Thyroid gland (tissue), 4 donors: Measurements from ENCODE around the gene PRKCQ. TPM values are rescaled to one million over a fixed set of nuclear protein-coding genes. Genes with fewer than 3 reads are reported as not detected.

ENCODE experiments used
- DNase-seq, 2 donors: peaks; one replicate each; pipeline ENCODE4 v3.0.0-alpha.2; 2019
- H3K27ac ChIP-seq, 3 donors: fragments of 200-600 bp; sonication (generic); 1 replicate in 2 of 3; 2 replicates in 1 of 3; pipeline ENCODE4 v1.5.1; 2016 to 2019; ENCODE audit warnings: mild to moderate bottlenecking in 1 of 3, moderate library complexity in 1 of 3
- H3K27me3 ChIP-seq: fragments of 200-600 bp; sonication (generic); one replicate; pipeline ENCODE4 v1.5.1; 2019
- H3K36me3 ChIP-seq, 2 donors: fragments of 200-600 bp; sonication (generic); one replicate each; pipeline ENCODE4 v1.5.1; 2016 to 2019
- H3K4me1 ChIP-seq, 2 donors: fragments of 200-600 bp; sonication (generic); one replicate each; pipeline ENCODE4 v1.5.1; 2017 to 2019
- H3K4me3 ChIP-seq, 3 donors: fragments of 200-600 bp; sonication (generic); replicated peaks in 1 of 3; 1 replicate in 2 of 3; 2 replicates in 1 of 3; pipeline ENCODE4 v1.5.1; 2016; ENCODE audit warnings: mild to moderate bottlenecking in 1 of 3
- H3K9me3 ChIP-seq: fragments of 200-600 bp; sonication (generic); one replicate; pipeline ENCODE4 v1.5.1; 2017
- POLR2A ChIP-seq, 2 donors: fragments of 450-650 bp; IDR thresholded peaks; one replicate each; pipeline ENCODE4 v1.6.1; 2017; ENCODE audit warnings: antibody characterized with exemption in 2 of 2, mild to moderate bottlenecking in 2 of 2, moderate library complexity in 1 of 2
- WGBS, 2 donors: methylation state at CpG; one replicate each; pipeline ENCODE4 v1.1.5; 2017; 5-methylcytosine and 5-hydroxymethylcytosine counted together
- intact Hi-C: fragments of 100-400 bp; cut with DNase I; formaldehyde crosslinking; loops from one replicate; pipeline ENCODE4 v1.15.1; 2023
- total RNA-seq, 4 donors: library from RNA; depleted of rRNA; stranded (reverse); fragments of >200 nt; gene quantifications; one replicate each; pipeline ENCODE4 v1.2.3, GENCODE V29; 2016
- TF ChIP-seq, protein P1 (sequence below), 6 experiments: fragments of 200-600 bp in 3 of 6; fragments of 450-650 bp in 3 of 6; sonication (generic) in 3 of 6; IDR thresholded peaks; one replicate each; pipeline ENCODE4 v1.5.1; 2016 to 2019; ENCODE audit warnings: antibody characterized with exemption in 6 of 6, mild to moderate bottlenecking in 2 of 6, inconsistent platforms in 1 of 6, moderate library complexity in 1 of 6

The PRKCQ gene
- total RNA-seq, 4 donors from 2014 or later, result 24.2 to 45.7 (median 34.5) TPM

DNA sequence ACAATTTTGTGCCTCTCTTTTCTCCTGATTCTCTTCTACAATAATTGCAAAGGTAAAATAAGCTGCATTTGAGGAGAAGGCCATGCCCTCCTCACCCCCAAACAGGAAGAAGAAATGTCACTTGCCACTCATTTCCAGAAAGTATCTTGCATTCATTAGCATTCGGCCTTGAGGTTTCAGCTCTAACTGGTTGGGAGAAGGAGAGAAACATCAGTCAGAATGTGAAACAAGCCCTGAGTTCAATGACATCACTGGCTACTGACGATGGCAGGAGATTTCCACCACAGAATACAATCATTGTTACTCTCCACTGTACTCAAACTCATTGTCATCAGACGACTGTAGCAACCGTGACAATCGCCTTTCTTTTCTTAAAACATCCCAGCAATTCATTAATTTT is 72.8 kb downstream of the PRKCQ start:
- Histone ChIP-seq H3K27me3 (no peaks in the 10 kb centered on the region), H3K27ac (no peak overlapping the region), H3K36me3 (no peaks in the 10 kb centered on the region), H3K4me3 (no peak overlapping the region), H3K9me3 (no peaks in the 10 kb centered on the region), H3K4me1 (peaks cover 0 to under 1% of the 10 kb centered on the region in 2 donors)
- intact Hi-C loops, result no loop called here
- WGBS, 2 donors, result 86 to 91% methylated on average over 5 of the region's 5 CpGs
- TF ChIP-seq, protein P1, sequence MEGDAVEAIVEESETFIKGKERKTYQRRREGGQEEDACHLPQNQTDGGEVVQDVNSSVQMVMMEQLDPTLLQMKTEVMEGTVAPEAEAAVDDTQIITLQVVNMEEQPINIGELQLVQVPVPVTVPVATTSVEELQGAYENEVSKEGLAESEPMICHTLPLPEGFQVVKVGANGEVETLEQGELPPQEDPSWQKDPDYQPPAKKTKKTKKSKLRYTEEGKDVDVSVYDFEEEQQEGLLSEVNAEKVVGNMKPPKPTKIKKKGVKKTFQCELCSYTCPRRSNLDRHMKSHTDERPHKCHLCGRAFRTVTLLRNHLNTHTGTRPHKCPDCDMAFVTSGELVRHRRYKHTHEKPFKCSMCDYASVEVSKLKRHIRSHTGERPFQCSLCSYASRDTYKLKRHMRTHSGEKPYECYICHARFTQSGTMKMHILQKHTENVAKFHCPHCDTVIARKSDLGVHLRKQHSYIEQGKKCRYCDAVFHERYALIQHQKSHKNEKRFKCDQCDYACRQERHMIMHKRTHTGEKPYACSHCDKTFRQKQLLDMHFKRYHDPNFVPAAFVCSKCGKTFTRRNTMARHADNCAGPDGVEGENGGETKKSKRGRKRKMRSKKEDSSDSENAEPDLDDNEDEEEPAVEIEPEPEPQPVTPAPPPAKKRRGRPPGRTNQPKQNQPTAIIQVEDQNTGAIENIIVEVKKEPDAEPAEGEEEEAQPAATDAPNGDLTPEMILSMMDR (IDR thresholded peaks at IDR 0.05), result no peak
- no peak for TF ChIP-seq POLR2A (IDR thresholded peaks at IDR 0.05)
- no peak for DNase-seq

- intact Hi-C loops, result no loop called here
- H3K4me3 ChIP-seq, result no peak overlapping the region
- H3K27ac ChIP-seq, result no peak overlapping the region
- peaks cover 4 to 8% of the 10 kb centered on the region in 2 donors for H3K4me1 ChIP-seq
- no peaks in the 10 kb centered on the region for H3K36me3 ChIP-seq
- H3K27me3 ChIP-seq, result no peaks in the 10 kb centered on the region
- H3K9me3 ChIP-seq, result no peaks in the 10 kb centered on the region
- TF ChIP-seq POLR2A (IDR thresholded peaks at IDR 0.05), result no peak
- TF ChIP-seq, protein P1 (IDR thresholded peaks at IDR 0.05), result no peak
- DNase-seq, result no peak
These were observed 74.8 kb downstream of the PRKCQ start for GRCh38 chr10:6505300-6505699.

DNA sequence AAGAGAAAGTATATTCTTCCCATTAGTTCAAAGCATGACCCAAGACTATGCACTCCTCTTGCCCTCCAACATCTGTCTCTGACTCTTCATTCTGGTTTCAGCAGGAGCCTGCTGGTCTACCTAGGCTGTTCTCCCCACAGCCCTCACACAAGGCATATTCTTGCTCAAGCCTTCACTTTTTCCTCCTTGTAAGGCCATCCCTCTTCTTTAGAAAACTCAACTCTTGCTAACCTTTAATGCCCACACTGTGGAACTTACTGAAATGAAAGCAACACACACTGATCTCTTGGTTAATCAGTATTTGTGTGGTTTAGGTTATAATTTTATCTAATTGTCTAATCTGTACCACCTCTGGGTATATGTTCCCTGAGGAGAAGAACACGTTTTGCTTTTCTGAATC is 75.8 kb downstream of the PRKCQ start:
- H3K27me3 ChIP-seq, result no peaks in the 10 kb centered on the region
- intact Hi-C loops, result no loop called here

GRCh38 chr10:6503171-6503570 is 76.9 kb downstream of the PRKCQ start:
- Histone ChIP-seq H3K27me3 (no peaks in the 10 kb centered on the region), H3K9me3 (no peaks in the 10 kb centered on the region), H3K4me1 (peaks cover 4 to 8% of the 10 kb centered on the region in 2 donors), H3K27ac (no peak overlapping the region), H3K4me3 (no peak overlapping the region), H3K36me3 (no peaks in the 10 kb centered on the region)
- no peak for DNase-seq
- intact Hi-C loops, result no loop called here
- no peak for TF ChIP-seq POLR2A (IDR thresholded peaks at IDR 0.05)
- TF ChIP-seq, protein P1 (IDR thresholded peaks at IDR 0.05), result no peak

More for the DNA sequence above, 75.8 kb downstream of the PRKCQ start:
- WGBS, 2 donors, result 79 to 80% methylated on average over 1 of the region's 1 CpG
- TF ChIP-seq POLR2A (IDR thresholded peaks at IDR 0.05), result no peak
- TF ChIP-seq, protein P1 (IDR thresholded peaks at IDR 0.05), result no peak
- Histone ChIP-seq H3K36me3 (no peaks in the 10 kb centered on the region), H3K9me3 (no peaks in the 10 kb centered on the region), H3K4me1 (peaks cover 4 to 8% of the 10 kb centered on the region in 2 donors), H3K4me3 (no peak overlapping the region), H3K27ac (no peak overlapping the region)
- no peak for DNase-seq

DNA sequence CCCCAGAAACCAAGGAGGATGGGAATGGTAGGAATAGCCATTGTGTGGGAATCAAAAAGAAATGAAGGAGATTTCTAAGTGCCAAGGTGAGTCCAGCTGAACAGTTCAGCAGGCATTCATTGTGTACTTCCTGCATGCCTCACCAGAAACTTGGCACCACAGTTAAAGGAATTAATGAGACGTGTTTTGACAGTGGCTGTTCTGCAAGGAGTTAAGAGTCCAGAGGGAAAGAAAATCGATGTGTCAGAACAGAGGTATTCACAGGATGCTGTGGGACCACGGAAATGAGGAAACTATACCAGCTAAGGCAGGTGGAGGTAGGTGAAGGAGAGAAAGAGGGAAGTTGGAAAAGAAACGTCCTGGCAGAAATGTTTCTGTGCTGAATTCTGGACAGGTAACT is 78.1 kb downstream of the PRKCQ start:
- peak; percentile 31 to 44 for DNase-seq
- H3K36me3 ChIP-seq, result peaks cover 0 to 3% of the 10 kb centered on the region in 2 donors
- no peak for TF ChIP-seq POLR2A (IDR thresholded peaks at IDR 0.05)
- TF ChIP-seq, protein P1 (IDR thresholded peaks at IDR 0.05), result no peak
- H3K4me3 ChIP-seq, result no peak overlapping the region
- WGBS, 2 donors, result 33 to 36% methylated on average over 4 of the region's 4 CpGs
- intact Hi-C loops, result no loop called here
- peak overlapping the region in 1 of 3 donors; percentile 17 for H3K27ac ChIP-seq
- H3K27me3 ChIP-seq, result no peaks in the 10 kb centered on the region
- H3K4me1 ChIP-seq, result peaks cover 4 to 8% of the 10 kb centered on the region in 2 donors
- no peaks in the 10 kb centered on the region for H3K9me3 ChIP-seq
